H7 (cell line): ENCODE results near the gene PPARA. TPM values are rescaled to one million over a fixed set of nuclear protein-coding genes. Genes with fewer than 3 reads are reported as not detected.
A peak's percentile ranks its signal among the peaks of the same experiment; 100 is the strongest.

ENCODE experiments used
- DNase-seq: peaks from one replicate; pipeline ENCODE4 v3.0.0; 2012
- H3K27me3 ChIP-seq: 2 replicates; pipeline ENCODE4 v1.6.0; 2011; ENCODE audit warnings: mild to moderate bottlenecking, low read length; ENCODE audit not compliant: control insufficient read depth, insufficient read depth
- H3K36me3 ChIP-seq: replicated peaks from 2 replicates; pipeline ENCODE4 v1.5.1; 2011; ENCODE audit warnings: low read length; ENCODE audit not compliant: control insufficient read depth, insufficient read depth
- H3K4me3 ChIP-seq: 2 replicates; pipeline ENCODE4 v1.5.1; 2011; ENCODE audit warnings: low read depth, mild to moderate bottlenecking, control low read depth, low read length, moderate library complexity; ENCODE audit not compliant: insufficient read depth
- total RNA-seq: library from RNA; depleted of rRNA; stranded (reverse); fragments of >200 nt; shearing (Covaris generic); gene quantifications from 2 replicates; pipeline ENCODE4 v1.2.3, GENCODE V29; 2014

PPARA gene
- total RNA-seq, 1 experiment from 2014 or later: 1.2 TPM

DNA sequence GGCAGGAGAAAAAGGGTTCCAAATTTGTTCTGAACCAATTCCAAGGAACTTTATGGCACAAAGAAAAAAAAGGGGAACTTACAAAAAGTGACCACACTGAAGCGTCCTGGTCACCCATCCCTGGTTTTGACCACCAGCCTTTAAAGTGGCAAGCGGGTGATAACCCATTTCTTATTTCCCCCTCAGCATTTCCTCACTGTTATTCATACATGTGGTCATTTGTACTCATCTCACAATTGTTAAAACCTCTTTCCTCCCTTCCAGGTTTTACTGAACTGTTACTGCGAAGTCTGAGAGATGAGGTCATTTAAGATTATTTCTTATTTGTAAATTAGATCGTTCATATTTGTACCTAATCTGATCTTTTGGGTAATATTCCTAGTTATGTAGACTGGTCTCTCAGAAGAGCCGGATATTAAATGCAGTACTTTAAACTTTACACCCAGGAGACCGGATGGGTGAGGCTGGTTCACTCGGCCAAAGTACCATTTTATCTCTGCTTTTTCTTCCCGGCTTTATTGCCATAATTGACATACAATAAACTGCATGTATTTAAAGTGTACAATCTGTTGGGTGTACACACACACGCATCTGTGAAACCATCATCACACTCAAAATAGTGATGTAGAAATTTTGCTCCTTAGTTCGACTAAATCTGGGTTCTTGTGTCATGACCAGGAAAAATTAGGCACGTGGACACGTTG, 52.7 kb downstream of the PPARA start:
- H3K27me3 ChIP-seq: no peaks in the 10 kb centered on the region
- no peak overlapping the region for H3K4me3 ChIP-seq
- no peak for DNase-seq
- no peaks in the 10 kb centered on the region for H3K36me3 ChIP-seq

DNA sequence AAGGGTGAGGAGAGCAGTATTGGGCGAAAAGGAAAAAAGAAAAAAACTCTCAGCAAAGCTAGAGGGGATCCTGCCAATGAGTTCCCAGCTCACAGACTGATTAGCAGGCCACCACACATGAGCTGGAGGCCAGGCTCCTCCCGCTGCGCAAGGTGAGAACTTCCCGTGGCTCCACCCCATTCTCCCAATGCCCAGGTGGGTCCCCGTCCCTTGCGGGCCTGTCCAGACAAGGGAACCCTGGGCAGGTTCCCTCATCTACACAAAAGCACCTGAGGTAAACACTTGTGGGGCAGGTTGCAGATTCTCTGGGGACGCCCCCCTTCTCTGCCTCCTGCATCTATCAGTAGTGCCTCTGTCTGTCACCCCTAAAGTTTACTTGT, 53.3 kb downstream of the PPARA start:
- DNase-seq: no peak
- Histone ChIP-seq H3K4me3 (no peak overlapping the region), H3K36me3 (no peaks in the 10 kb centered on the region), H3K27me3 (no peaks in the 10 kb centered on the region)

DNA sequence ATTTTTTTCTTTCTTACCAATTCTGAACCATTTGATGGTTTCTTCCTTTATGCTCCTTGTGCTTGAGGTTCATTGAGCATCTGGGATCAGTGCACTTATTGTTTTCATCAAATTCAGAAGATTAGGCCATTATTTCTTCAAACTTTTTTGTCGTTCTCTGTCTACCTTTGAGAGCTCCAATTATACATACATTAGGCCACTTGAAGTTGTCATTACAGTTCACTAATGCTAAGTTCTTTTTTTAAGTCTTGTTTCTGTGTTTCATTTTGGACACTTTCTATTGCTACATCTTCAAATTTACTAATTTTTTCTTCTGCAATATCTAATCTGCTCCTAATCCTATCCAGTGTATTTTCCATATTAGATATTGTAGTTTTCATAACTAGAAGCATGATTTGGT, 58.9 kb downstream of the PPARA start:
- Histone ChIP-seq H3K36me3 (no peaks in the 10 kb centered on the region), H3K4me3 (no peak overlapping the region), H3K27me3 (no peaks in the 10 kb centered on the region)
- no peak for DNase-seq

DNA sequence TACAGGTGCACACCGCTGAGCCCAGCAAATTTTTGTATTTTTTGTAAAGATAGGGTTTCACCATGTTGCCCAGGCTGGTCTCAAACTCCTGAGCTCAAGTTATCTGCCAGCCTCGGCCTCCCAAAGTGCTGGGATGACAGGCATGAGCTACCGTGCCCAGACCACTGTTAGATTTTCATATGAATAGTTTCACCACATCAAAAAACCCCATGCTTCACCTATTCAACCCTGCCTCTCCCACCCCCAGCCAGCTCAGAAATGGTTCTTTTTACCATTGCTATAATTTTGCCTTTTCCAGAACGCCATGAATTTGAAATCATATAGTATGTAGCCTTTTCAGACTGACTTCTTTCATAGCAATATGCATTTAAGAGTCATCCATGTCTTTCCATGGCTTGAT, 61.9 kb downstream of the PPARA start:
- H3K36me3 ChIP-seq: no peaks in the 10 kb centered on the region
- H3K4me3 ChIP-seq: no peak overlapping the region
- no peak for DNase-seq
- no peaks in the 10 kb centered on the region for H3K27me3 ChIP-seq

DNA sequence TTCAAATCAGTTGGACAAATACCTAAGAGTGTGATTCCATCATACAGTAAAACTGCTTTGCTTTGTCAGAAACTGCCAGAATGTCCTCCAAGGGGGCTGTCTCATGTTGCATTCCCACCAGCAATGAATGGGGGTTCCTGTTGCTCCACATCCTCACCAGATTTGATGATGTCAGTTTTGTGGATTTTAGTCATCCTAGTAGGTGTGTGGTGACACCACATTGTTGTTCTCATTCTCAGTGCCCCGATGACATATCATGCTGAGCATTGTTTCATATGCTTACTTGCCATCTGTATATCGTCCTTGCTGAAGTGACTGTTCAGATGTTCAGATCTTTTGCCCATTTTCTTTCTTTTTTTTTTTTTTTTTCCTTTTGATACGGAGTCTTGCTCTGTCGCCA, 62.7 kb downstream of the PPARA start:
- no peak for DNase-seq
- Histone ChIP-seq H3K36me3 (no peaks in the 10 kb centered on the region), H3K27me3 (no peaks in the 10 kb centered on the region), H3K4me3 (no peak overlapping the region)

DNA sequence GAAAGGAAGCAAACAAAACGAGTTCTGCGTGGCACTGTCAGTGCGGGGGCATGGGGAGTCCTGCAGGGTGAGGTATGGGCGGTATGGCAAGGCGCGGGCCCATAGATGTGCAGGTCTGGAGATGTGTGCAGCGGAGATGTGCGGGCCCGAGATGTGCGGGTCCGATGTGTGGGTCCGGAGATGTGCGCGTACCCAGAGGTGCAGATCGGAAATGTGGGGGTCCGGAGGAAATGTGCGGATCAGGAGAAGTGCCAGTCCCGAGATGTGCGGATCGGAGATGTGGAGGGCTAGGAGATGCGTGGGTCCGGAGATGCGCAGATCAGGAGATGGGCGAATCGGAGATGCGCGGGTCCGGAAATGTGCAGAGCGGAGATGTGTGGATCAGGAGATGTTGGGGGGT, 63.8 kb downstream of the PPARA start:
- Histone ChIP-seq H3K4me3 (no peak overlapping the region), H3K27me3 (no peaks in the 10 kb centered on the region), H3K36me3 (no peaks in the 10 kb centered on the region)
- DNase-seq: no peak

DNA sequence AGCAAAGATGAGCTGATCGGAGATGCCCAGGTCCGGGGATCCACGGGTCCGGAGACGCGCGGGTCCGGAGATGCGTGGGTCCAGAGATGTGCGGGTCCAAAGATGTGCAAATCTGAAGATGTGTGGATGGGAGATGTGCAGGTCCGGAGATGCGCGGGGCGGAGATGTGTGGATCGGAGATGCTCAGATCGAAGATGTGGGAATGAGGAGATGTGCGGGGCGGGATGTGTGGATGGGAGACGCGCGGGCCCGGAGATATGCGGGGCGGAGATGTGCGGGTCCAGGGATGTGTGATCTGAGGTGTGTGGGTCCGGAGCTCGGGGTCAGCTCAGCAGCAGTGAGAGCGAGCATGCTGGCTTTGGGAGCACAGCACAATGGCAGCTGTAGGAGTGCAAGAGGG, 64.3 kb downstream of the PPARA start:
- no peaks in the 10 kb centered on the region for H3K36me3 ChIP-seq
- H3K27me3 ChIP-seq: no peaks in the 10 kb centered on the region
- no peak overlapping the region for H3K4me3 ChIP-seq
- no peak for DNase-seq

DNA sequence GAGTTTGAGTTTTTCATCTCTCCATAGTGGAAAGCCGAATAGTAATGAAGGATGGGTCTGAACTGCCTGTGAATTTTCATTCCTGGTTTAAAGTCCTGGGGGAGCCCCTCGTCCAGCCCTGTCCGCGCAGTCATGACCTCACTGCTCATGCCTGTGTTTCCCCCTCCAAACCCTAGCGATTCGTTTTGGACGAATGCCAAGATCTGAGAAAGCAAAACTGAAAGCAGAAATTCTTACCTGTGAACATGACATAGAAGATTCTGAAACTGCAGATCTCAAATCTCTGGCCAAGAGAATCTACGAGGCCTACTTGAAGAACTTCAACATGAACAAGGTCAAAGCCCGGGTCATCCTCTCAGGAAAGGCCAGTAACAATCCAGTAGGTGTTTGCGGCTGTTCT, 69.3 kb downstream of the PPARA start:
- H3K27me3 ChIP-seq: no peaks in the 10 kb centered on the region
- no peak for DNase-seq

DNA sequence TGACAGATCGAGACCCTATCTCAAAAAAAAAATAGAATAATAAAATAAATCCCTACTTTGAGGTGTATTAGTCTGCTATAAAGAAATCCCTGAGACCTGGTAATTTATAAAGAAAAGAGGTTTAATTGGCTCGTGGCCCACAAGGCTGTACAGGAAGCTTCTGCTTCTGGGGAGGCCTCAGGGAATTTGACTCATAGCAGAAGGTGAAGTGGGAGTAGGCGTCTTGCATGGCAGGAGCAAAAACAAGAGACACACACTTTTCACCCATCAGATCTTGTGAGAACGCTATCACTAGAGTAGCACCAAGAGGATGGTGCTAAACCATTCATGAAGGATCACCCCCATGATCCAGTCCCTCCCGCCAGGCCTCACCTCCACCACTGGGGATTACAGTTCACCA, 70.6 kb downstream of the PPARA start:
- Histone ChIP-seq H3K4me3 (no peak overlapping the region), H3K27me3 (no peaks in the 10 kb centered on the region), H3K36me3 (no peaks in the 10 kb centered on the region)
- DNase-seq: no peak

More for the DNA sequence above, 69.3 kb downstream of the PPARA start:
- Histone ChIP-seq H3K4me3 (no peak overlapping the region), H3K36me3 (no peaks in the 10 kb centered on the region)

DNA sequence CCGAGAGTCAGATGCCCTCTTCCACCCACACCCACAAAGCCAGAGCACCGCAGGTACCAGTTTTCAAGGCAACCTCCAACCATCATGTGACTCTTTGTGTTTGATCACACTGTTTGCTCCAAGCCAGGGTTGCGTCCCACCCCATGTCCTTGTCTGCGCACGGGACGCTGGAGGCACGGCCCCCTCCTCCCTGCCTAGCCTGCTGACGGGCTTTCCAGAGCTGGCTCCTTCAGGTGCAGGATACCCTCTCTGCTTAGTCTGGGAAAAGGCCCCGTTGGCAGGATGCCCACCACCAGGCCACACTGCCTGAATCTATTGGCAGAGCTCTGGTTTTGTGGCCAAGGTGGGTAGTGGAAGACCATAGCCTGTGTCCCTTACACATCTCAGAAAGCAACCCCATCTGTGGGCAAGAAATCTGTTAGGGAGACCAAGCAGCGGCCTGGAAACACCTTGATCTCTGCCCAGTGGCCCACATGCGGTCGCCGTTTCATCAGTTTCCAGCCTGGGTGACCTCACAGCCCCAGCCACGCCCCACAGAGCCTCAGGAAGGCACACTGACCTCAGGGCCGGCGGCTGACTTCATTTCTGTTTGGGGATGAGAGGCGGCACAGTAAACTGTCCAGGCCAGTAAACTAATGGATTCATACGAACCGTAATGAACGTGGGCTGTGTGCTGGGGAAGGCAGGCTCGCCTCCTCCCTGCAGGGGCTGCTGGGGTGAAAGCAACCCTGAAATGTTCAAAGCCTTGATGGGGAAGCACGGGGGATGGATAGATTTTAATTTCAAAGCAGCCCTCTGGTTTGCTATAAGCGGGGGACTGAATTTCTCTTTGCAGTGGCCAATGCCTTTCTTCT, 73.9 kb downstream of the PPARA start:
- peak; percentile 47 for DNase-seq
- H3K4me3 ChIP-seq: no peak overlapping the region
- no peaks in the 10 kb centered on the region for H3K27me3 ChIP-seq
- H3K36me3 ChIP-seq: no peaks in the 10 kb centered on the region

DNA sequence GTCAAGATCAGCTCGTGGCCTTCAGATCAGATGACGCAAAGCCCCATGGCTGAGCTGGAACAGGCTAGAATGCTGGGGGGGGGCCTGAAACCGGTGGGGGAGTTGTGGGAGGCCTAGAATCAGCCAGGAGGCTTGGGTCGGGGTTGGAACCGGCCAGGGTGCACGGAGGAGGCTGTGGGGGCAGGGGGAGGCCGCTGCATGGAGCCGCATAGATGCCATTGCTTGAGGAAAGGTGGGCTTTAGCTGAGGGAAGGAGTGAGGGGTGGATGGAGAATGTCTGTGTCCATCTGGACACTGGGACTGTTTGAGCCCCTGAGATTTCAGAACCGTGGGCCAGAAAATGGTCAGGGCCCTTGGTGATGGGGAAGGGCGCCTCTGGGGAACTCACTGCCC, 74.6 kb downstream of the PPARA start:
- Histone ChIP-seq H3K36me3 (no peaks in the 10 kb centered on the region), H3K27me3 (no peaks in the 10 kb centered on the region), H3K4me3 (no peak overlapping the region)
- peak; percentile 47 for DNase-seq

DNA sequence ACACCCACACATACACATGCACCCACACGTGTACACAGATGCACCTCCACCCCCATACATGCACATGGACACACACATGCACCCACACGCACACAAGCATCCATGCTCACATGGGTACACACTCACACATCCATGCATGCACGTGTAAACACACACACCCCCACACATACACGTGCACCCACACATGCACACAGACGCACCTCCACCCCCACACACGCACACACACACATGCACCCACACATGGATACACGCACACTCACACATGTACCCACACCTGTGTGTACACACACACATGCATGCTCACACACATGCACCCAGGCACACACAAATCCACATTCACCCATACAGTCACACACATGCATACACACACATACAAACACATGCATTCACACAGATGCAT, 75.3 kb downstream of the PPARA start:
- Histone ChIP-seq H3K27me3 (no peaks in the 10 kb centered on the region), H3K4me3 (no peak overlapping the region), H3K36me3 (no peaks in the 10 kb centered on the region)
- DNase-seq: no peak

DNA sequence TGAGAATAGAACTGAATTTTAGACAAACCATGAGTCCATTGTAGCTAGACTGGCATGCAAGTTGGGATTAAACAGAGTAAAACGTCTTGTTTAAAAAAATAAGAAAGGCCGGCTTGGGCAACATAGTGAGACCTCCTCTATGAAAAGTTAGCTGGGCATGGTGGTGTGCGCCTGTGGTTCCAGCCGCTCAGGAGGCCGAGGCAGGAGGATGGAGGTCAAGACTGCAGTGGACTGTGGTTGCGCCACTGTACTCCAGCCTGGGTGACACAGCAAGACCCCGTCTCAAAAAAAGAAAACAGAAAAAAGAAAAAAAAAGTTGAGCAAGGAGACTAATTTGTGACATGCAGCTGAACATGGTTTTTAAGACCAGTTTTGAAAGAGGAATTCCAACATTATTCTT, 76.3 kb downstream of the PPARA start:
- Histone ChIP-seq H3K36me3 (no peaks in the 10 kb centered on the region), H3K27me3 (no peaks in the 10 kb centered on the region), H3K4me3 (no peak overlapping the region)
- DNase-seq: no peak

DNA sequence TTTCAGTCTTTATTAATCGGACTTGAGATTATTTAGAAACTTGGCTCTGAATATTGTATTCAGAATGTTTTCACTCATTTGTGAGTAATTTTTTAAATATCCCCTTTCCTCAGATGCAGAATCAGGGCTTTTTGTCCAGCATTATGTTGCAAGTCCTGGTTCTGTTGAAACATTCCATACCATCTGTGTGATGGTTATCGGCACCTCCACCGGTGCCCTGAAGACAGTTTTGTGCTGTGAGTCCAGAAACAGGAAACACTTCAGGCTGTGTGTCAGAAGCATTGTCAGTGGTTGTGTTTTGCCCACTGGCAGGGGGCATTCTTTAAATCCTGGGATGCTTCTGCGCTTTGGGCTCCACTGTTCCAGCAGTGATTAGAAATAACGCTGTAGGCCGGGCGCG, 79.4 kb downstream of the PPARA start:
- DNase-seq: no peak
- no peaks in the 10 kb centered on the region for H3K27me3 ChIP-seq
- no peak overlapping the region for H3K4me3 ChIP-seq
- no peaks in the 10 kb centered on the region for H3K36me3 ChIP-seq

DNA sequence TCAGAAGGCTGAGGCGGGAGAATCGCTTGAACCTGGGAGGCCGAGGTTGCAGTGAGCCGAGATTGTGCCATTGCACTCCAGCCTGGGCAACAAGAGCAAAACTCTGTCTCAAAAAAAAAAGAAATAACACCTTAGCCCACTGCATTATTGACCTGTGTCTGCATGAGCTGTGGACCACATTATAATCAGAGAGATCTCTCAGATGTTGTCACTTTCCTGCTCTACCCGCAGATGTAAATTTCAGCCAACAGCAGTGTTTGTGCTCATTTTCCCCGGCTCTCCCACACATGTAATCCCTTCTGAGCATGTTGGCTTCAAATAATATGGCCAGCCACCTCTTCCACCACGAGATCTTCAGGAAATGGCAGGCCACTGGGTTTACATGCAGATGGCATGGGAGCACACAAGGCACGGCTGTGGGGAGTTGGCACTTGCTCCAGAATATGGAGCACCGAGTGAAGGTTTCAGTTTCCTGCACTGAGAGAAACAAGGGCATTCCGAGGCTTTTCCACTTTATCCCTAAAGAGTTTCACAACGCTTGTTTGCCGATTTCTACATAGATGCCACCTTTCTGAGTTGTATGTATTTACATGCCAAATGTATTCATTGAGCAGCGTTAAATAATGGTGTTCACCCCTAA, 80.1 kb downstream of the PPARA start:
- H3K4me3 ChIP-seq: no peak overlapping the region
- no peaks in the 10 kb centered on the region for H3K36me3 ChIP-seq
- no peaks in the 10 kb centered on the region for H3K27me3 ChIP-seq
- no peak for DNase-seq
